Measurements from ENCODE around the gene UBXN1.

The UBXN1 gene

GRCh38 chr11:62671608-62672389, 7.1 kb downstream of the UBXN1 start, which contains the start of the genes LBHD1 and UQCC3:
Gene LBHD1, minus strand, starts transcription at chr11:62672267. Its CDS starts 2,236 bp downstream, at chr11:62670031.
Gene UQCC3, plus strand, starts transcription at chr11:62671673. Its CDS starts 73 bp downstream, at chr11:62671746.
- Histone ChIP-seq H3K4me2 (ENCODE audit: low read length) (peak within 1 kb of the TSS; percentile 99), H3K79me2 (ENCODE audit: control insufficient read depth, low read length) (peaks cover 85% of the 10 kb centered on the region), H3K4me1 (ENCODE audit: control insufficient read depth, low read length) (peaks cover 64% of the 10 kb centered on the region), H4K20me1 (ENCODE audit: control insufficient read depth, insufficient read depth, low read depth, low read length) (no peaks in the 10 kb centered on the region), H3F3A (ENCODE audit: control insufficient read depth, insufficient read depth) (peaks cover 45% of the 10 kb centered on the region), H3K36me3 (ENCODE audit: control insufficient read depth, low read length) (peaks cover 76% of the 10 kb centered on the region), H3K4me3 (ENCODE audit: low read length) (peak within 1 kb of the TSS; percentile 95), H3K9me2 (replicated peaks; ENCODE audit: control insufficient read depth, low read length) (no peaks in the 10 kb centered on the region), H3K9me3 (ENCODE audit: control insufficient read depth, insufficient read depth, low read length) (no peaks in the 10 kb centered on the region), H3K27ac (ENCODE audit: low read depth, low read length) (peak within 1 kb of the TSS; percentile 92), H3K27me3 (ENCODE audit: control insufficient read depth, low read length) (no peaks in the 10 kb centered on the region)
- TF ChIP-seq EZH2phosphoT487 (IDR thresholded peaks at IDR 0.05; ENCODE audit: borderline replicate concordance, low read length) (no peak), CTCF (IDR thresholded peaks at IDR 0.05; ENCODE audit: low read depth, low read length, poor library complexity, severe bottlenecking) (no peak)

GRCh38 chr11:62671236-62671607, 7.7 kb downstream of the UBXN1 start:
- Histone ChIP-seq H3K4me3 (ENCODE audit: low read length) (peak overlapping the region; percentile 95), H3F3A (ENCODE audit: control insufficient read depth, insufficient read depth) (peaks cover 46% of the 10 kb centered on the region), H4K20me1 (ENCODE audit: control insufficient read depth, insufficient read depth, low read depth, low read length) (peaks cover 5% of the 10 kb centered on the region), H3K4me2 (ENCODE audit: low read length) (peak overlapping the region; percentile 99), H3K36me3 (ENCODE audit: control insufficient read depth, low read length) (peaks cover 76% of the 10 kb centered on the region), H3K27me3 (ENCODE audit: control insufficient read depth, low read length) (no peaks in the 10 kb centered on the region), H3K79me2 (ENCODE audit: control insufficient read depth, low read length) (peaks cover 85% of the 10 kb centered on the region), H3K27ac (ENCODE audit: low read depth, low read length) (peak overlapping the region; percentile 92), H3K4me1 (ENCODE audit: control insufficient read depth, low read length) (peaks cover 64% of the 10 kb centered on the region), H3K9me2 (replicated peaks; ENCODE audit: control insufficient read depth, low read length) (no peaks in the 10 kb centered on the region), H3K9me3 (ENCODE audit: control insufficient read depth, insufficient read depth, low read length) (no peaks in the 10 kb centered on the region)
- no peak for TF ChIP-seq EZH2phosphoT487 (IDR thresholded peaks at IDR 0.05; ENCODE audit: borderline replicate concordance, low read length)
- no peak for TF ChIP-seq CTCF (IDR thresholded peaks at IDR 0.05; ENCODE audit: low read depth, low read length, poor library complexity, severe bottlenecking)

GRCh38 chr11:62669420-62670161, 9.3 kb downstream of the UBXN1 start:
- Histone ChIP-seq H3K79me2 (ENCODE audit: control insufficient read depth, low read length) (peaks cover 89% of the 10 kb centered on the region), H3K4me2 (ENCODE audit: low read length) (peak overlapping the region; percentile 99), H3K27ac (ENCODE audit: low read depth, low read length) (peak overlapping the region; percentile 92), H3K4me3 (ENCODE audit: low read length) (peak overlapping the region; percentile 95), H3K27me3 (ENCODE audit: control insufficient read depth, low read length) (no peaks in the 10 kb centered on the region), H3K36me3 (ENCODE audit: control insufficient read depth, low read length) (peaks cover 82% of the 10 kb centered on the region), H3K9me3 (ENCODE audit: control insufficient read depth, insufficient read depth, low read length) (no peaks in the 10 kb centered on the region), H3K9me2 (replicated peaks; ENCODE audit: control insufficient read depth, low read length) (no peaks in the 10 kb centered on the region), H3F3A (ENCODE audit: control insufficient read depth, insufficient read depth) (peaks cover 55% of the 10 kb centered on the region), H4K20me1 (ENCODE audit: control insufficient read depth, insufficient read depth, low read depth, low read length) (peaks cover 12% of the 10 kb centered on the region), H3K4me1 (ENCODE audit: control insufficient read depth, low read length) (peaks cover 65% of the 10 kb centered on the region)
- no peak for TF ChIP-seq EZH2phosphoT487 (IDR thresholded peaks at IDR 0.05; ENCODE audit: borderline replicate concordance, low read length)
- no peak for TF ChIP-seq CTCF (IDR thresholded peaks at IDR 0.05; ENCODE audit: low read depth, low read length, poor library complexity, severe bottlenecking)

Measured in DOHH2 (cell line).